HepG2 (cell line): Measurements from ENCODE around the gene SMTNL1. TPM values are rescaled to one million over a fixed set of nuclear protein-coding genes. Genes with fewer than 3 reads are reported as not detected.
A peak's percentile ranks its signal among the peaks of the same experiment; 100 is the strongest.

ENCODE experiments used
- AHR ChIP-seq: IDR thresholded peaks from 2 replicates; pipeline ENCODE4 v1.6.1; 2018; ENCODE audit warnings: missing genetic modification reagents, missing compliant biosample characterization
- CREB1 ChIP-seq, 2 experiments: fragments of 450-650 bp in 1 of 2; IDR thresholded peaks; 2 replicates each; pipeline ENCODE4 v1.6.1; 2016 to 2017; ENCODE audit warnings: control low read depth in 1 of 2, mild to moderate bottlenecking in 1 of 2, missing compliant biosample characterization in 1 of 2, missing genetic modification characterization in 1 of 2
- HDAC2 ChIP-seq: sonication (generic); formaldehyde crosslinking; IDR thresholded peaks from 2 replicates; pipeline ENCODE4 v1.4.0; 2020; ENCODE audit warnings: missing genetic modification reagents
- KDM4B ChIP-seq: sonication (generic); formaldehyde crosslinking; IDR thresholded peaks from 2 replicates; pipeline ENCODE4 v1.4.0; 2020; ENCODE audit warnings: missing genetic modification reagents
- NCOA2 ChIP-seq: sonication (generic); formaldehyde crosslinking; IDR thresholded peaks from 2 replicates; pipeline ENCODE4 v1.8.0; 2022; ENCODE audit warnings: inconsistent platforms
- NCOR1 ChIP-seq: fragments of 200-600 bp; sonication (generic); IDR thresholded peaks from 2 replicates; pipeline ENCODE4 v1.7.0; 2017; ENCODE audit warnings: antibody characterized with exemption, low read length, borderline replicate concordance
- PAF1 ChIP-seq: IDR thresholded peaks from 2 replicates; pipeline ENCODE4 v1.6.1; 2016; ENCODE audit warnings: missing genetic modification reagents, missing compliant biosample characterization
- PPARG ChIP-seq: conservative IDR thresholded peaks from 2 replicates; pipeline ENCODE4 v1.6.1; 2016; ENCODE audit warnings: missing biosample characterization, missing genetic modification reagents
- YEATS2 ChIP-seq: sonication (generic); formaldehyde crosslinking; IDR thresholded peaks from 2 replicates; pipeline ENCODE4 v1.4.0; 2020; ENCODE audit warnings: missing genetic modification reagents, borderline replicate concordance
- ZNF225 ChIP-seq: sonication (generic); formaldehyde crosslinking; IDR thresholded peaks from 2 replicates; pipeline ENCODE4 v1.4.0; 2020; ENCODE audit warnings: mild to moderate bottlenecking, missing genetic modification reagents
- ZNF317 ChIP-seq: sonication (generic); formaldehyde crosslinking; IDR thresholded peaks from 2 replicates; pipeline ENCODE4 v1.5.0; 2020; ENCODE audit warnings: mild to moderate bottlenecking, missing genetic modification reagents
- ZNF546 ChIP-seq: sonication (generic); formaldehyde crosslinking; conservative IDR thresholded peaks from 2 replicates; pipeline ENCODE4 v1.8.1; 2023; ENCODE audit warnings: mild to moderate bottlenecking, missing genetic modification reagents
- ZNF549 ChIP-seq: sonication (generic); formaldehyde crosslinking; IDR thresholded peaks from 2 replicates; pipeline ENCODE4 v1.5.0; 2020; ENCODE audit warnings: missing genetic modification reagents
- ZNF616 ChIP-seq: sonication (generic); formaldehyde crosslinking; IDR thresholded peaks from 2 replicates; pipeline ENCODE4 v1.5.0; 2020; ENCODE audit warnings: low read depth, mild to moderate bottlenecking, missing genetic modification reagents
- polyA plus RNA-seq, 8 experiments: library from polyadenylated mRNA; depleted of rRNA in 3 of 8; stranded (reverse) in 7 of 8; unstranded in 1 of 8; fragments of >200 nt; fragmentation: Illumina TruSeq in 4 of 8; extraction: Trizol in 4 of 8; gene quantifications; 2 replicates each; pipeline versions ENCODE4 v1.2.1 to v1.2.3, GENCODE V29; 2011 to 2016; ENCODE audit warnings: low read depth in 4 of 8, missing spikeins in 1 of 8, mixed read lengths in 1 of 8; ENCODE audit not compliant: insufficient read depth in 1 of 8
- total RNA-seq, 5 experiments: library from RNA; depleted of rRNA; stranded (reverse); fragments of >200 nt; fragmentation: Illumina TruSeq; extraction: Trizol; gene quantifications; 2 replicates each; pipeline ENCODE4 v1.2.3, GENCODE V29; 2016; ENCODE audit warnings: low read depth in 1 of 5
- TF ChIP-seq, protein P1 (sequence below): sonication (generic); formaldehyde crosslinking; IDR thresholded peaks from one replicate; pipeline ENCODE4 v1.5.1; 2020; ENCODE audit warnings: mild to moderate bottlenecking, missing genetic modification reagents; ENCODE audit errors: not compliant biosample characterization
- TF ChIP-seq, protein P2 (sequence below): IDR thresholded peaks from 2 replicates; pipeline ENCODE4 v1.6.1; 2016; ENCODE audit warnings: mild to moderate bottlenecking, missing biosample characterization, missing genetic modification reagents
- TF ChIP-seq, protein P3 (sequence below): sonication (generic); formaldehyde crosslinking; IDR thresholded peaks from 2 replicates; pipeline ENCODE4 v1.4.0; 2020; ENCODE audit warnings: missing genetic modification reagents, borderline replicate concordance
- TF ChIP-seq, protein P4 (sequence below): IDR thresholded peaks from 2 replicates; pipeline ENCODE4 v1.6.1; 2016

SMTNL1 gene
- total and polyA plus RNA-seq, 2 of the 13 experiments (the other 11 are each of a cell fraction or from before 2014, with no cell fraction given), result 0.04 TPM; not detected in 1

DNA sequence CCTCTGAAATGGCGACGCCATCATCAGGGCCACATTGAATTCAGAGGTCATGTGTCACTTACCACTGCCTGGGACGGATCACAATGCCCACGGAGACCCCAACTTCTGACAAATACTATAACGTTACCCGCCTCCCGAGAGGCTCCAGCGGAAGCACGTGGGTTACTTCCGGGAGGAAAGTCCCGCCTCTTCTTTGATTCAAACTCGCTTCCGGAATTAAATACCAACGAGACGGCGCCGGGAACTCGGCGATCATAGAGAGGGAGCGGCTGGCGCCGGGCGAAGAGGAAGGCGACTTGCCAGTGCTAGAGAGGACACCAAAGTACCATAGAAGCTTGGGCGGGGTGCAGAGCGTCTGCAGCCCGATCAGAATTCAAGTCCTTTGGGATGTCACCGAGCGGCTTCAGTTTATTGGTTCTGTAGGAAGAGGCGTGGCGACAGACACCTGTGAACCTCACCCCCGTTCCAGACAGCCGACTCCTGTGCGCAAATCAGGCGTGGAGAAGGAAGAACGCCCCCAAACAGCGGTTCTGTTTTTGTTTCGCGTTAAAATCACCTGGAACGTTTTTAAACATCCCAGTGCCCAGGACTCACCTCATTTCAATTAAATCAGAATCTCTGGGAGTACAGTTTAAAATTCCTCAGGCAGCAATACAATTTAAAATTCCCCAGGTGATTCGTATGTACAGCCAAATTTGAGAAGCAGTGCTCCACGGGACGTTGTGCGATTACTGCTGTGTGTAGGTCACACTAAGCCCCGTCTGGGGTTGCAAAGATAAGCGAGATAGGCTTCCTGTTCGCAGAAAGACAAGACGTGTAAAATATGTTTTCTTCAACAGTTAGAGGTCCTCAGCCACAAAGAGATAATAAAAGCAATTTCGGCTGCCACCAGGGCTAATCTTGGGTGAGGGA, 6.5 kb upstream of the SMTNL1 start, which contains the start of gene TIMM10 (continued):
- TF ChIP-seq, protein P1, sequence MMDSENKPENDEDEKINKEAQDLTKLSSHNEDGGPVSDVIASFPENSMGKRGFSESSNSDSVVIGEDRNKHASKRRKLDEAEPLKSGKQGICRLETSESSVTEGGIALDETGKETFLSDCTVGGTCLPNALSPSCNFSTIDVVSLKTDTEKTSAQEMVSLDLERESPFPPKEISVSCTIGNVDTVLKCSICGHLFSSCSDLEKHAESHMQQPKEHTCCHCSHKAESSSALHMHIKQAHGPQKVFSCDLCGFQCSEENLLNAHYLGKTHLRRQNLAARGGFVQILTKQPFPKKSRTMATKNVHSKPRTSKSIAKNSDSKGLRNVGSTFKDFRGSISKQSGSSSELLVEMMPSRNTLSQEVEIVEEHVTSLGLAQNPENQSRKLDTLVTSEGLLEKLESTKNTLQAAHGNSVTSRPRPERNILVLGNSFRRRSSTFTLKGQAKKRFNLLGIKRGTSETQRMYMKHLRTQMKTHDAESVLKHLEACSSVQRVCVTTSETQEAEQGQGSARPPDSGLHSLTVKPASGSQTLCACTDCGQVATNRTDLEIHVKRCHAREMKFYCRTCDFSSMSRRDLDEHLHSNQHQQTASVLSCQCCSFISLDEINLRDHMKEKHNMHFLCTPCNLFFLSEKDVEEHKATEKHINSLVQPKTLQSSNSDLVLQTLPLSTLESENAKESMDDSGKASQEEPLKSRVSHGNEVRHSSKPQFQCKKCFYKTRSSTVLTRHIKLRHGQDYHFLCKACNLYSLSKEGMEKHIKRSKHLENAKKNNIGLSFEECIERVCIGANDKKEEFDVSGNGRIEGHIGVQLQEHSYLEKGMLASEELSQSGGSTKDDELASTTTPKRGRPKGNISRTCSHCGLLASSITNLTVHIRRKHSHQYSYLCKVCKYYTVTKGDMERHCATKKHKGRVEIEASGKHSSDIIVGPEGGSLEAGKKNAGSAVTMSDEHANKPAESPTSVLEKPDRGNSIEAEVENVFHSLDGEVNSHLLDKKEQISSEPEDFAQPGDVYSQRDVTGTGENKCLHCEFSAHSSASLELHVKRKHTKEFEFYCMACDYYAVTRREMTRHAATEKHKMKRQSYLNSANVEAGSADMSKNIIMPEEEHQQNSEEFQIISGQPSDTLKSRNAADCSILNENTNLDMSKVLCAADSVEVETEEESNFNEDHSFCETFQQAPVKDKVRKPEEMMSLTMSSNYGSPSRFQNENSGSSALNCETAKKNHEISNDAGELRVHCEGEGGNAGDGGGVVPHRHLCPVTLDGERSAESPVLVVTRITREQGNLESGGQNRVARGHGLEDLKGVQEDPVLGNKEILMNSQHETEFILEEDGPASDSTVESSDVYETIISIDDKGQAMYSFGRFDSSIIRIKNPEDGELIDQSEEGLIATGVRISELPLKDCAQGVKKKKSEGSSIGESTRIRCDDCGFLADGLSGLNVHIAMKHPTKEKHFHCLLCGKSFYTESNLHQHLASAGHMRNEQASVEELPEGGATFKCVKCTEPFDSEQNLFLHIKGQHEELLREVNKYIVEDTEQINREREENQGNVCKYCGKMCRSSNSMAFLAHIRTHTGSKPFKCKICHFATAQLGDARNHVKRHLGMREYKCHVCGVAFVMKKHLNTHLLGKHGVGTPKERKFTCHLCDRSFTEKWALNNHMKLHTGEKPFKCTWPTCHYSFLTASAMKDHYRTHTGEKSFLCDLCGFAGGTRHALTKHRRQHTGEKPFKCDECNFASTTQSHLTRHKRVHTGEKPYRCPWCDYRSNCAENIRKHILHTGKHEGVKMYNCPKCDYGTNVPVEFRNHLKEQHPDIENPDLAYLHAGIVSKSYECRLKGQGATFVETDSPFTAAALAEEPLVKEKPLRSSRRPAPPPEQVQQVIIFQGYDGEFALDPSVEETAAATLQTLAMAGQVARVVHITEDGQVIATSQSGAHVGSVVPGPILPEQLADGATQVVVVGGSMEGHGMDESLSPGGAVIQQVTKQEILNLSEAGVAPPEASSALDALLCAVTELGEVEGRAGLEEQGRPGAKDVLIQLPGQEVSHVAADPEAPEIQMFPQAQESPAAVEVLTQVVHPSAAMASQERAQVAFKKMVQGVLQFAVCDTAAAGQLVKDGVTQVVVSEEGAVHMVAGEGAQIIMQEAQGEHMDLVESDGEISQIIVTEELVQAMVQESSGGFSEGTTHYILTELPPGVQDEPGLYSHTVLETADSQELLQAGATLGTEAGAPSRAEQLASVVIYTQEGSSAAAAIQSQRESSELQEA (CRISPR knock-in tag), result peak; percentile 63
- TF ChIP-seq, protein P2, sequence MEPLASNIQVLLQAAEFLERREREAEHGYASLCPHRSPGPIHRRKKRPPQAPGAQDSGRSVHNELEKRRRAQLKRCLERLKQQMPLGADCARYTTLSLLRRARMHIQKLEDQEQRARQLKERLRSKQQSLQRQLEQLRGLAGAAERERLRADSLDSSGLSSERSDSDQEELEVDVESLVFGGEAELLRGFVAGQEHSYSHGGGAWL, result peak; percentile 87
- TF ChIP-seq AHR (CRISPR knock-in tag) (peak; percentile 45; the same call in 1 of the 2 replicates), ZNF225 (no peak), PPARG (CRISPR knock-in tag) (peak; percentile 56; the same call in 1 of the 2 replicates), ZNF616 (no peak), NCOA2 (CRISPR knock-in tag) (0 out of 2 replicates have a peak, but pooled peaks have one; percentile 16), ZNF317 (CRISPR knock-in tag) (peak; percentile 22; the same call in 1 of the 2 replicates), CREB1 (IDR thresholded peaks at IDR 0.05) (peak; percentile 46; the same call in 1 of the 2 replicates), CREB1 (CRISPR knock-in tag; IDR thresholded peaks at IDR 0.05) (peak; percentile 92), HDAC2 (CRISPR knock-in tag) (peak; percentile 71), ZNF549 (CRISPR knock-in tag) (no peak; the same call in 1 of the 2 replicates), ZNF546 (CRISPR knock-in tag) (no peak), NCOR1 (no peak), YEATS2 (CRISPR knock-in tag) (peak; percentile 96), KDM4B (CRISPR knock-in tag) (no peak), PAF1 (CRISPR knock-in tag) (no peak)
- TF ChIP-seq, protein P3, sequence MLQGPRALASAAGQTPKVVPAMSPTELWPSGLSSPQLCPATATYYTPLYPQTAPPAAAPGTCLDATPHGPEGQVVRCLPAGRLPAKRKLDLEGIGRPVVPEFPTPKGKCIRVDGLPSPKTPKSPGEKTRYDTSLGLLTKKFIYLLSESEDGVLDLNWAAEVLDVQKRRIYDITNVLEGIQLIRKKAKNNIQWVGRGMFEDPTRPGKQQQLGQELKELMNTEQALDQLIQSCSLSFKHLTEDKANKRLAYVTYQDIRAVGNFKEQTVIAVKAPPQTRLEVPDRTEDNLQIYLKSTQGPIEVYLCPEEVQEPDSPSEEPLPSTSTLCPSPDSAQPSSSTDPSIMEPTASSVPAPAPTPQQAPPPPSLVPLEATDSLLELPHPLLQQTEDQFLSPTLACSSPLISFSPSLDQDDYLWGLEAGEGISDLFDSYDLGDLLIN (CRISPR knock-in tag), result peak; percentile 81; the same call in 1 of the 2 replicates
- TF ChIP-seq, protein P4, sequence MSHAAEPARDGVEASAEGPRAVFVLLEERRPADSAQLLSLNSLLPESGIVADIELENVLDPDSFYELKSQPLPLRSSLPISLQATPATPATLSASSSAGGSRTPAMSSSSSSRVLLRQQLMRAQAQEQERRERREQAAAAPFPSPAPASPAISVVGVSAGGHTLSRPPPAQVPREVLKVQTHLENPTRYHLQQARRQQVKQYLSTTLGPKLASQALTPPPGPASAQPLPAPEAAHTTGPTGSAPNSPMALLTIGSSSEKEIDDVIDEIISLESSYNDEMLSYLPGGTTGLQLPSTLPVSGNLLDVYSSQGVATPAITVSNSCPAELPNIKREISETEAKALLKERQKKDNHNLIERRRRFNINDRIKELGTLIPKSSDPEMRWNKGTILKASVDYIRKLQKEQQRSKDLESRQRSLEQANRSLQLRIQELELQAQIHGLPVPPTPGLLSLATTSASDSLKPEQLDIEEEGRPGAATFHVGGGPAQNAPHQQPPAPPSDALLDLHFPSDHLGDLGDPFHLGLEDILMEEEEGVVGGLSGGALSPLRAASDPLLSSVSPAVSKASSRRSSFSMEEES (CRISPR knock-in tag), result no peak; the same call in 1 of the 2 replicates
